HEK293 (cell line): ENCODE measurements around the gene PALB2.

Experiments
- ATF2 ChIP-seq: fragments of 450-650 bp; formaldehyde crosslinking; IDR thresholded peaks from 2 replicates; pipeline ENCODE4 v1.5.1; 2016; ENCODE audit warnings: missing biosample characterization, missing genetic modification characterization, low read depth
- CTCF ChIP-seq: fragments of 450-650 bp; formaldehyde crosslinking; IDR thresholded peaks from 2 replicates; pipeline ENCODE4 v1.5.1; 2016; ENCODE audit warnings: missing biosample characterization, missing genetic modification characterization
- OSR2 ChIP-seq: fragments of 450-650 bp; formaldehyde crosslinking; IDR thresholded peaks from 2 replicates; pipeline ENCODE4 v1.5.1; 2016; ENCODE audit warnings: missing biosample characterization, missing genetic modification characterization
- PATZ1 ChIP-seq: fragments of 450-650 bp; formaldehyde crosslinking; IDR thresholded peaks from 2 replicates; pipeline ENCODE4 v1.5.1; 2016; ENCODE audit warnings: missing biosample characterization, missing genetic modification characterization
- SCRT1 ChIP-seq: fragments of 450-650 bp; formaldehyde crosslinking; IDR thresholded peaks from 2 replicates; pipeline ENCODE4 v1.5.1; 2016; ENCODE audit warnings: missing biosample characterization, missing genetic modification characterization, borderline replicate concordance
- SP2 ChIP-seq: fragments of 450-650 bp; formaldehyde crosslinking; IDR thresholded peaks from 2 replicates; pipeline ENCODE4 v1.5.1; 2016; ENCODE audit warnings: missing biosample characterization, missing genetic modification characterization
- ZBTB17 ChIP-seq: fragments of 450-650 bp; formaldehyde crosslinking; IDR thresholded peaks from 2 replicates; pipeline ENCODE4 v1.5.1; 2016; ENCODE audit warnings: missing biosample characterization, missing genetic modification characterization
- ZBTB7A ChIP-seq: fragments of 450-650 bp; formaldehyde crosslinking; IDR thresholded peaks from 2 replicates; pipeline ENCODE4 v1.5.1; 2016; ENCODE audit warnings: low read depth, missing biosample characterization, missing genetic modification characterization
- ZNF132 ChIP-seq: fragments of 450-650 bp; formaldehyde crosslinking; IDR thresholded peaks from 2 replicates; pipeline ENCODE4 v1.5.1; 2017; ENCODE audit warnings: missing biosample characterization, missing genetic modification characterization, borderline replicate concordance
- ZNF146 ChIP-seq: fragments of 450-650 bp; formaldehyde crosslinking; IDR thresholded peaks from 2 replicates; pipeline ENCODE4 v1.5.1; 2016; ENCODE audit warnings: missing biosample characterization, missing genetic modification characterization
- ZNF184 ChIP-seq: fragments of 450-650 bp; IDR thresholded peaks from 2 replicates; pipeline ENCODE4 v1.5.1; 2018; ENCODE audit warnings: missing biosample characterization, mild to moderate bottlenecking, missing genetic modification characterization
- ZNF211 ChIP-seq: fragments of 450-650 bp; formaldehyde crosslinking; IDR thresholded peaks from 2 replicates; pipeline ENCODE4 v1.5.1; 2016; ENCODE audit warnings: low read depth, missing biosample characterization, missing genetic modification characterization
- ZNF221 ChIP-seq: fragments of 450-650 bp; formaldehyde crosslinking; IDR thresholded peaks from 2 replicates; pipeline ENCODE4 v1.5.1; 2017; ENCODE audit warnings: missing biosample characterization, missing genetic modification characterization, borderline replicate concordance
- ZNF223 ChIP-seq: fragments of 450-650 bp; formaldehyde crosslinking; IDR thresholded peaks from 2 replicates; pipeline ENCODE4 v1.5.1; 2016; ENCODE audit warnings: missing biosample characterization, missing genetic modification characterization
- ZNF23 ChIP-seq: fragments of 450-650 bp; formaldehyde crosslinking; IDR thresholded peaks from 2 replicates; pipeline ENCODE4 v1.5.1; 2016; ENCODE audit warnings: missing biosample characterization, missing genetic modification characterization, borderline replicate concordance
- ZNF248 ChIP-seq: fragments of 450-650 bp; formaldehyde crosslinking; IDR thresholded peaks from 2 replicates; pipeline ENCODE4 v1.5.1; 2017; ENCODE audit warnings: missing biosample characterization, missing genetic modification characterization
- ZNF26 ChIP-seq: fragments of 450-650 bp; formaldehyde crosslinking; IDR thresholded peaks from 2 replicates; pipeline ENCODE4 v1.5.1; 2016; ENCODE audit warnings: missing biosample characterization, missing genetic modification characterization
- ZNF335 ChIP-seq: fragments of 450-650 bp; formaldehyde crosslinking; conservative IDR thresholded peaks from 2 replicates; pipeline ENCODE4 v1.5.1; 2016; ENCODE audit warnings: missing biosample characterization, missing genetic modification characterization
- ZNF354C ChIP-seq: fragments of 450-650 bp; formaldehyde crosslinking; IDR thresholded peaks from 2 replicates; pipeline ENCODE4 v1.5.1; 2016; ENCODE audit warnings: missing biosample characterization, missing genetic modification characterization, low read depth, borderline replicate concordance
- ZNF394 ChIP-seq: fragments of 450-650 bp; formaldehyde crosslinking; IDR thresholded peaks from 2 replicates; pipeline ENCODE4 v1.5.1; 2016; ENCODE audit warnings: missing biosample characterization, missing genetic modification characterization, mild to moderate bottlenecking, moderate library complexity, borderline replicate concordance
- ZNF521 ChIP-seq: fragments of 450-650 bp; formaldehyde crosslinking; IDR thresholded peaks from 2 replicates; pipeline ENCODE4 v1.5.1; 2017; ENCODE audit warnings: missing biosample characterization, mild to moderate bottlenecking, missing genetic modification characterization
- ZNF561 ChIP-seq: fragments of 450-650 bp; IDR thresholded peaks from 2 replicates; pipeline ENCODE4 v1.5.1; 2018; ENCODE audit warnings: missing biosample characterization, missing genetic modification characterization, borderline replicate concordance
- ZNF623 ChIP-seq: fragments of 450-650 bp; formaldehyde crosslinking; IDR thresholded peaks from 2 replicates; pipeline ENCODE4 v1.5.1; 2016; ENCODE audit warnings: missing biosample characterization, missing genetic modification characterization
- ZNF629 ChIP-seq: fragments of 450-650 bp; formaldehyde crosslinking; IDR thresholded peaks from 2 replicates; pipeline ENCODE4 v1.5.1; 2017; ENCODE audit warnings: missing biosample characterization, missing genetic modification characterization
- ZNF670 ChIP-seq: fragments of 450-650 bp; formaldehyde crosslinking; IDR thresholded peaks from 2 replicates; pipeline ENCODE4 v1.5.1; 2016; ENCODE audit warnings: missing biosample characterization, missing genetic modification characterization, low read depth
- ZNF701 ChIP-seq: fragments of 450-650 bp; formaldehyde crosslinking; IDR thresholded peaks from 2 replicates; pipeline ENCODE4 v1.5.1; 2016; ENCODE audit warnings: missing biosample characterization, missing genetic modification characterization
- ZNF747 ChIP-seq: fragments of 450-650 bp; formaldehyde crosslinking; IDR thresholded peaks from 2 replicates; pipeline ENCODE4 v1.5.1; 2016; ENCODE audit warnings: missing biosample characterization, missing genetic modification characterization
- ZNF777 ChIP-seq: fragments of 450-650 bp; formaldehyde crosslinking; IDR thresholded peaks from 2 replicates; pipeline ENCODE4 v1.5.1; 2017; ENCODE audit warnings: missing biosample characterization, missing genetic modification characterization, borderline replicate concordance
- ZSCAN4 ChIP-seq: fragments of 450-650 bp; formaldehyde crosslinking; IDR thresholded peaks from 2 replicates; pipeline ENCODE4 v1.5.1; 2017; ENCODE audit warnings: missing biosample characterization, missing genetic modification characterization
- TF ChIP-seq, protein P1 (sequence below): fragments of 450-650 bp; formaldehyde crosslinking; IDR thresholded peaks from 2 replicates; pipeline ENCODE4 v1.5.1; 2016; ENCODE audit warnings: missing biosample characterization, missing genetic modification characterization

The PALB2 gene

DNA sequence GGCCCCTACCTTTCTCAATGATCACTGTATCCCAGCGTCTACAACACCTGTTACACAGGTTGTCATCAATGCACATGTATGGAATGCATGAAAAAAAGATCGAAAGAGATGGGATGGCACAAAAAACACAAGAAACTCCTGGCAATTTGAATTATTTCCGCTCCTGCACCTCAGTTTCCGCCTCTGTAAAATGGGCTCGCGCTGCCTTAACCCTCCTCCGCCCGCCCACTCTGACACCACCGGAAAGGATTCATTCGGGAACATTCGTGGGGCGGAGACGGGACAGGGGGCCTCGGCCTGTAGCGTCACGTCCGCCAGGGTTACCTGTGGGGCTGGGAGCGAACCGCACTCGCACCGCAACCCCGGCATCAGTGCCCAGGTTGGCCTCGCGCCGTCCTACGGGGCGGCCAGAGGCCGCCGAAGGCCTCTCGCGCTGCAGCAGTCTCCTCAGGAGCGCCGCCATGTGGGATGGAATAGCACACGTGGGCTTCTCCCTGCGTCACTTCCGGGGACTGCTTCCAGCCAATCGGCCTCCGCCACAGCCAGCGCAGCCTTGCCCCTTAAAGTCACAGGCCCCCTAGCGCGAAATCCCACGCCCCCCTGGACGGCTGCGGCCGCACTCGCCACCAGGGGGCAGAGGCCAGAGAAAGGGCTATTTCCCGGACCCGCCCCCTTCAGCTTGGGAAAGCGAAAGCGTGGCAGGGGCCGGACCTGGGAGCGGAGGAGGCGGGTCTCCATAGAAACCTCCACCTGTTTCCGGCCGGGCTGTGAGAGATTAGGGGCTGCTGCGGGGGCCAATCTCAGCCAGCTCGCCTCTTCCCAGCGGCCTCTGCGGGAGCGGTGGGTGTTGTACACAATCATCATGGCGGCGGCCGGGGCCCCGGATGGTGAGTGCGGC, 84.0 kb downstream of the PALB2 start, which contains the start of the genes EARS2 and UBFD1 (continued):
- peak; percentile 100 for TF ChIP-seq CTCF (tag by site-specific recombination)
- no peak for TF ChIP-seq ZNF132 (tag by site-specific recombination)
- no peak for TF ChIP-seq ZNF670
- TF ChIP-seq ZNF777 (tag by site-specific recombination), result no peak
- TF ChIP-seq ZNF521 (tag by site-specific recombination), result no peak
- peak; percentile 92 for TF ChIP-seq SP2 (tag by site-specific recombination)
- no peak for TF ChIP-seq ZNF747 (tag by site-specific recombination)
- TF ChIP-seq ZNF394, result peak; percentile 58; the same call in 1 of the 2 replicates
- peak; percentile 51 for TF ChIP-seq SCRT1 (tag by site-specific recombination)
- no peak for TF ChIP-seq ZNF211
- peak; percentile 68; the same call in 1 of the 2 replicates for TF ChIP-seq ZBTB7A (tag by site-specific recombination)
- TF ChIP-seq ZNF23, result no peak
- peak; percentile 82 for TF ChIP-seq ZNF629 (tag by site-specific recombination)
- no peak for TF ChIP-seq ZSCAN4 (tag by site-specific recombination)
- no peak for TF ChIP-seq ZNF561
- no peak for TF ChIP-seq ZNF223 (tag by site-specific recombination)
- no peak for TF ChIP-seq ATF2 (tag by site-specific recombination)
- TF ChIP-seq ZNF701 (tag by site-specific recombination), result no peak
- TF ChIP-seq ZNF248 (tag by site-specific recombination), result no peak
- 0 out of 2 replicates have a peak, but pooled peaks have one; percentile 2 for TF ChIP-seq ZNF146 (tag by site-specific recombination)
- TF ChIP-seq ZNF623 (tag by site-specific recombination), result no peak; the same call in 1 of the 2 replicates
- TF ChIP-seq ZNF354C, result no peak
- no peak for TF ChIP-seq ZNF26 (tag by site-specific recombination)
- TF ChIP-seq ZBTB17 (tag by site-specific recombination), result peak; percentile 51
- TF ChIP-seq OSR2 (tag by site-specific recombination), result peak; percentile 10; the same call in 1 of the 2 replicates
- TF ChIP-seq PATZ1 (tag by site-specific recombination), result peak; percentile 98
- peak; percentile 80 for TF ChIP-seq ZNF335 (tag by site-specific recombination)
- no peak for TF ChIP-seq ZNF221 (tag by site-specific recombination)
- no peak for TF ChIP-seq ZNF184 (tag by site-specific recombination)
- TF ChIP-seq, protein P1, sequence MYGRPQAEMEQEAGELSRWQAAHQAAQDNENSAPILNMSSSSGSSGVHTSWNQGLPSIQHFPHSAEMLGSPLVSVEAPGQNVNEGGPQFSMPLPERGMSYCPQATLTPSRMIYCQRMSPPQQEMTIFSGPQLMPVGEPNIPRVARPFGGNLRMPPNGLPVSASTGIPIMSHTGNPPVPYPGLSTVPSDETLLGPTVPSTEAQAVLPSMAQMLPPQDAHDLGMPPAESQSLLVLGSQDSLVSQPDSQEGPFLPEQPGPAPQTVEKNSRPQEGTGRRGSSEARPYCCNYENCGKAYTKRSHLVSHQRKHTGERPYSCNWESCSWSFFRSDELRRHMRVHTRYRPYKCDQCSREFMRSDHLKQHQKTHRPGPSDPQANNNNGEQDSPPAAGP, result peak; percentile 15
